ENCODE data around the gene GPR34. TPM values are rescaled to one million over a fixed set of nuclear protein-coding genes. Genes with fewer than 3 reads are reported as not detected.

GPR34 gene
- total and polyA plus RNA-seq, 11 donors: 1.3 to 18.4 (median 3.6) TPM

DNA sequence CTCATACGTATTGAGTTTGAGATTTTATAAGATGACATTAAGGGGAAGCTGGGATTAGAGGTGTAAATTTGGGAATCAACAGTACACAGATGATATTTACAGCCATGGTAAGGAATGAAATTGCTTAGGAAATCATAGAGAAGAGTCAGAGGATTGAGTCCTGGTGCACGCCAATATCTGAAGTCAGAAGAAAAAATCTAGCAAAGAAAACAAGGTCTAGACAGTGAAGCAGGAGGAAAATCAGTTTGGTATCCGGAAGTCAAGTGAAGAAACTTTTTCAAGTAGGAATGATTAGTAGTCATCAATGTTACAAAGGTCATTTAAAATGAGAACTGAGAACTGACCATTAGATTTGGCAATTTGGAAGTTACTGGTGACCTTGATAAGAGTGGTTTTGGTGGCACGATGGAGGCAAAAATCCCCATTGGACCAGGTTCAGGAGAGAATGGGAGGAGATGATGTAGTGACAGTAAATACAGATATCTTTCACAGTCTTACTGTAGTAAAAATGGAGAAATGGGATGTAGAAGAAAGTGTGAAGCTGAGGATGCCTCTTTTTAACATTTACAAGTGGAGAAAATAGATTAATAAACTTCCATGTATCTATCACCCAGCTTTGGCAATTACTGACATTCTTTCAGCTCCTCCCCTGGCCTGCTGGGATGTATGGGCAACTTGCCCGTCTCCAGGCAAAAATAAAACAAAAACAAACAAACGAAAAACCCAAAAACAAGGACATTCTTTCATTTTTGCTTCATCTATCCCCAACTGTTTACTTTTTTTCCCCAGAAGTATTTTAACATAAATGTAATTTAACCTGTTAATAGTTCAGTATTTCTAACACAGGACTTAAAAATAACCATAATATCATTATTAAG, 11.4 kb upstream of the GPR34 start:
- intact Hi-C loops (cut with DNase I): no loop called here
- TF ChIP-seq POLR2A (IDR thresholded peaks at IDR 0.05) (no peak), CTCF (IDR thresholded peaks at IDR 0.05) (no peak)
- 62 to 72% (median 63%) methylated on average over 6 of the region's 6 CpGs for WGBS, 4 donors
- ATAC-seq (peak in 1 of 4 donors; percentile 47), DNase-seq (no peak)
- H3K4me3 ChIP-seq: no peak overlapping the region
- peaks cover 0 to 4% (median 0%) of the 10 kb centered on the region in 9 donors for H3K27me3 ChIP-seq
- H3K27ac ChIP-seq: peak overlapping the region in 2 of 12 donors; percentile 27 to 54
- H3K9me3 ChIP-seq: no peaks in the 10 kb centered on the region
- H3K4me1 ChIP-seq: peaks cover 0 to 8% (median 0%) of the 10 kb centered on the region in 12 donors
- H3K36me3 ChIP-seq: no peaks in the 10 kb centered on the region

GRCh38 chrX:41684138-41684537, 4.6 kb upstream of the GPR34 start:
- 38 to 46% (median 42%) methylated on average over 3 of the region's 3 CpGs for WGBS, 4 donors
- intact Hi-C loops (cut with DNase I): no loop called here
- peaks cover 0 to 8% (median 0%) of the 10 kb centered on the region in 12 donors for H3K4me1 ChIP-seq
- no peak overlapping the region for H3K4me3 ChIP-seq
- no peak for DNase-seq
- no peaks in the 10 kb centered on the region for H3K9me3 ChIP-seq
- H3K27ac ChIP-seq: no peak overlapping the region
- TF ChIP-seq CTCF (IDR thresholded peaks at IDR 0.05) (no peak), POLR2A (IDR thresholded peaks at IDR 0.05) (no peak)
- ATAC-seq: no peak
- H3K36me3 ChIP-seq: no peaks in the 10 kb centered on the region
- peaks cover 0 to 4% (median 0%) of the 10 kb centered on the region in 9 donors for H3K27me3 ChIP-seq

DNA sequence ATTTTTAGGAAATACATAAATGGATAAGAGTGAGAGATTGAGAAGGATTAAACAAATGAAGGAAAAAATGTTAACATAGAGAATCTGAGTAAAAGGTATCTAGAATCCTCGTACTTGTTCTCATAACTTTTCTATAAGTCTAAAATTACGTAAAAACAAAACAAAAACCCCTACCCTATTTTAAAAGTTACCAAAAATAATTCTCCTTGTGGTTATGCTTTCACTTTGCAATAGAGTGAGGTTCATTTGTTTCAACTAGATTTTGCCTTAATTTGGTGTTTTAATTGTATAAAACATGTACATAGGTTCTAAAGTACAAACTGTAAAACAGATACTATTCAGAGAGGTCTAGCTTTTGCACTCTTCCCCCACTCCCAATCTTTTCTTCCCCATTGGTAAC, 3.8 kb upstream of the GPR34 start:
- H3K27ac ChIP-seq: no peak overlapping the region
- intact Hi-C loops (cut with DNase I): no loop called here
- WGBS, 4 donors: 84 to 95% (median 89%) methylated on average over 2 of the region's 2 CpGs
- H3K9me3 ChIP-seq: no peaks in the 10 kb centered on the region
- H3K4me3 ChIP-seq: no peak overlapping the region
- H3K4me1 ChIP-seq: peaks cover 0 to 8% (median 0%) of the 10 kb centered on the region in 12 donors
- ATAC-seq (no peak), DNase-seq (no peak)
- TF ChIP-seq POLR2A (IDR thresholded peaks at IDR 0.05) (no peak), CTCF (IDR thresholded peaks at IDR 0.05) (no peak)
- no peaks in the 10 kb centered on the region for H3K36me3 ChIP-seq
- no peaks in the 10 kb centered on the region for H3K27me3 ChIP-seq

GRCh38 chrX:41686788-41687187, 2.0 kb upstream of the GPR34 start:
- intact Hi-C loops (cut with DNase I): no loop called here
- H3K27ac ChIP-seq: no peak overlapping the region
- no peak for TF ChIP-seq CTCF (IDR thresholded peaks at IDR 0.05)
- TF ChIP-seq POLR2A (IDR thresholded peaks at IDR 0.05): no peak
- no peaks in the 10 kb centered on the region for H3K36me3 ChIP-seq
- no peaks in the 10 kb centered on the region for H3K9me3 ChIP-seq
- 68 to 88% (median 82%) methylated on average over 4 of the region's 4 CpGs for WGBS, 4 donors
- ATAC-seq (no peak), DNase-seq (no peak)
- peaks cover 0 to 15% (median 0%) of the 10 kb centered on the region in 12 donors for H3K4me1 ChIP-seq
- peaks cover 0 to 4% (median 0%) of the 10 kb centered on the region in 9 donors for H3K27me3 ChIP-seq
- H3K4me3 ChIP-seq: no peak overlapping the region

All from heart left ventricle (tissue), 16 donors.